HepG2 (cell line): ENCODE results near the gene PRKD2. TPM values are rescaled to one million over a fixed set of nuclear protein-coding genes. Genes with fewer than 3 reads are reported as not detected.

Source experiments
- CEBPZ ChIP-seq: IDR thresholded peaks from 2 replicates; pipeline ENCODE4 v1.6.1; 2012; ENCODE audit warnings: low read length, improper control_type of control experiment
- DRAP1 ChIP-seq: IDR thresholded peaks from 2 replicates; pipeline ENCODE4 v1.6.1; 2016; ENCODE audit warnings: missing genetic modification reagents, missing compliant biosample characterization
- FOXA1 ChIP-seq, 2 experiments: fragments of 450-650 bp in 1 of 2; sonication (generic) in 1 of 2; formaldehyde crosslinking in 1 of 2; IDR thresholded peaks; 2 replicates each; pipeline versions ENCODE4 v1.4.0 to v1.6.1; 2016 to 2020; ENCODE audit warnings: missing genetic modification reagents in 1 of 2
- FOXK2 ChIP-seq: fragments of 450-650 bp; IDR thresholded peaks from 2 replicates; pipeline ENCODE4 v1.6.1; 2016
- MTF2 ChIP-seq: sonication (generic); formaldehyde crosslinking; IDR thresholded peaks from 2 replicates; pipeline ENCODE4 v1.5.0; 2020; ENCODE audit warnings: missing genetic modification reagents, borderline replicate concordance
- PATZ1 ChIP-seq: sonication (generic); formaldehyde crosslinking; IDR thresholded peaks from 2 replicates; pipeline ENCODE4 v1.4.0; 2020; ENCODE audit warnings: missing genetic modification reagents
- PHF8 ChIP-seq: sonication (generic); formaldehyde crosslinking; IDR thresholded peaks from 2 replicates; pipeline ENCODE4 v1.5.0; 2020; ENCODE audit warnings: missing genetic modification reagents
- POLR2AphosphoS5 ChIP-seq: IDR thresholded peaks from 2 replicates; pipeline ENCODE4 v1.6.1; 2012; ENCODE audit warnings: low read depth, low read length
- RAD51 ChIP-seq: fragments of 450-650 bp; IDR thresholded peaks from 2 replicates; pipeline ENCODE4 v1.6.1; 2016; ENCODE audit warnings: borderline replicate concordance
- SRF ChIP-seq: IDR thresholded peaks from 2 replicates; pipeline ENCODE4 v1.6.1; 2011; ENCODE audit warnings: mild to moderate bottlenecking, low read depth, low read length, moderate library complexity
- TCF7 ChIP-seq: sonication (generic); IDR thresholded peaks from 2 replicates; pipeline ENCODE4 v1.6.1; 2016; ENCODE audit warnings: antibody characterized with exemption, low read depth
- UBTF ChIP-seq: sonication (generic); formaldehyde crosslinking; IDR thresholded peaks from 2 replicates; pipeline ENCODE4 v1.4.0; 2020; ENCODE audit warnings: mild to moderate bottlenecking, missing genetic modification reagents
- ZFY ChIP-seq: sonication (generic); formaldehyde crosslinking; IDR thresholded peaks from 2 replicates; pipeline ENCODE4 v1.4.0; 2020; ENCODE audit warnings: missing genetic modification reagents
- ZNF281 ChIP-seq: sonication (generic); formaldehyde crosslinking; IDR thresholded peaks from 2 replicates; pipeline ENCODE4 v1.4.0; 2020; ENCODE audit warnings: missing genetic modification reagents, borderline replicate concordance
- ZNF616 ChIP-seq: sonication (generic); formaldehyde crosslinking; IDR thresholded peaks from 2 replicates; pipeline ENCODE4 v1.5.0; 2020; ENCODE audit warnings: low read depth, mild to moderate bottlenecking, missing genetic modification reagents
- ZSCAN5A ChIP-seq: sonication (generic); formaldehyde crosslinking; IDR thresholded peaks from 2 replicates; pipeline ENCODE4 v1.8.0; 2022; ENCODE audit warnings: mild to moderate bottlenecking, missing genetic modification reagents, borderline replicate concordance
- polyA plus RNA-seq, 8 experiments: library from polyadenylated mRNA; depleted of rRNA in 3 of 8; stranded (reverse) in 7 of 8; unstranded in 1 of 8; fragments of >200 nt; fragmentation: Illumina TruSeq in 4 of 8; extraction: Trizol in 4 of 8; gene quantifications; 2 replicates each; pipeline versions ENCODE4 v1.2.1 to v1.2.3, GENCODE V29; 2011 to 2016; ENCODE audit warnings: low read depth in 4 of 8, missing spikeins in 1 of 8, mixed read lengths in 1 of 8; ENCODE audit not compliant: insufficient read depth in 1 of 8
- total RNA-seq, 5 experiments: library from RNA; depleted of rRNA; stranded (reverse); fragments of >200 nt; fragmentation: Illumina TruSeq; extraction: Trizol; gene quantifications; 2 replicates each; pipeline ENCODE4 v1.2.3, GENCODE V29; 2016; ENCODE audit warnings: low read depth in 1 of 5

Gene PRKD2
- total and polyA plus RNA-seq, 2 of the 13 experiments (the other 11 are each of a cell fraction or from before 2014, with no cell fraction given) = 6.7 to 7.3 TPM

- no peak for TF ChIP-seq FOXA1 (IDR thresholded peaks at IDR 0.05)
- TF ChIP-seq FOXA1 (CRISPR knock-in tag; IDR thresholded peaks at IDR 0.05) = peak; percentile 73
- 0 out of 2 replicates have a peak, but pooled peaks have one; percentile 27 for TF ChIP-seq SRF
- TF ChIP-seq PHF8 (CRISPR knock-in tag) = 0 out of 2 replicates have a peak, but pooled peaks have one; percentile 2
- no peak for TF ChIP-seq ZSCAN5A (CRISPR knock-in tag)
- no peak; the same call in 1 of the 2 replicates for TF ChIP-seq UBTF (CRISPR knock-in tag)
- no peak for TF ChIP-seq PATZ1
- no peak for TF ChIP-seq ZNF281 (CRISPR knock-in tag)
- TF ChIP-seq FOXK2 = peak; percentile 83; the same call in 1 of the 2 replicates
- no peak for TF ChIP-seq CEBPZ
- peak; percentile 94 for TF ChIP-seq DRAP1 (CRISPR knock-in tag)
- peak; percentile 41; the same call in 1 of the 2 replicates for TF ChIP-seq RAD51
- TF ChIP-seq ZNF616 (CRISPR knock-in tag) = no peak
- 0 out of 2 replicates have a peak, but pooled peaks have one; percentile 7 for TF ChIP-seq ZFY
- TF ChIP-seq MTF2 (CRISPR knock-in tag) = no peak
- TF ChIP-seq POLR2AphosphoS5 = no peak
- TF ChIP-seq TCF7 = no peak
These were observed 55.7 kb downstream of the PRKD2 start, which contains the start of gene DACT3 (continued) for GRCh38 chr19:46661020-46661731.
